ENCODE data around the gene ELAC2.

The ELAC2 gene, protein sequence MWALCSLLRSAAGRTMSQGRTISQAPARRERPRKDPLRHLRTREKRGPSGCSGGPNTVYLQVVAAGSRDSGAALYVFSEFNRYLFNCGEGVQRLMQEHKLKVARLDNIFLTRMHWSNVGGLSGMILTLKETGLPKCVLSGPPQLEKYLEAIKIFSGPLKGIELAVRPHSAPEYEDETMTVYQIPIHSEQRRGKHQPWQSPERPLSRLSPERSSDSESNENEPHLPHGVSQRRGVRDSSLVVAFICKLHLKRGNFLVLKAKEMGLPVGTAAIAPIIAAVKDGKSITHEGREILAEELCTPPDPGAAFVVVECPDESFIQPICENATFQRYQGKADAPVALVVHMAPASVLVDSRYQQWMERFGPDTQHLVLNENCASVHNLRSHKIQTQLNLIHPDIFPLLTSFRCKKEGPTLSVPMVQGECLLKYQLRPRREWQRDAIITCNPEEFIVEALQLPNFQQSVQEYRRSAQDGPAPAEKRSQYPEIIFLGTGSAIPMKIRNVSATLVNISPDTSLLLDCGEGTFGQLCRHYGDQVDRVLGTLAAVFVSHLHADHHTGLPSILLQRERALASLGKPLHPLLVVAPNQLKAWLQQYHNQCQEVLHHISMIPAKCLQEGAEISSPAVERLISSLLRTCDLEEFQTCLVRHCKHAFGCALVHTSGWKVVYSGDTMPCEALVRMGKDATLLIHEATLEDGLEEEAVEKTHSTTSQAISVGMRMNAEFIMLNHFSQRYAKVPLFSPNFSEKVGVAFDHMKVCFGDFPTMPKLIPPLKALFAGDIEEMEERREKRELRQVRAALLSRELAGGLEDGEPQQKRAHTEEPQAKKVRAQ

DNA sequence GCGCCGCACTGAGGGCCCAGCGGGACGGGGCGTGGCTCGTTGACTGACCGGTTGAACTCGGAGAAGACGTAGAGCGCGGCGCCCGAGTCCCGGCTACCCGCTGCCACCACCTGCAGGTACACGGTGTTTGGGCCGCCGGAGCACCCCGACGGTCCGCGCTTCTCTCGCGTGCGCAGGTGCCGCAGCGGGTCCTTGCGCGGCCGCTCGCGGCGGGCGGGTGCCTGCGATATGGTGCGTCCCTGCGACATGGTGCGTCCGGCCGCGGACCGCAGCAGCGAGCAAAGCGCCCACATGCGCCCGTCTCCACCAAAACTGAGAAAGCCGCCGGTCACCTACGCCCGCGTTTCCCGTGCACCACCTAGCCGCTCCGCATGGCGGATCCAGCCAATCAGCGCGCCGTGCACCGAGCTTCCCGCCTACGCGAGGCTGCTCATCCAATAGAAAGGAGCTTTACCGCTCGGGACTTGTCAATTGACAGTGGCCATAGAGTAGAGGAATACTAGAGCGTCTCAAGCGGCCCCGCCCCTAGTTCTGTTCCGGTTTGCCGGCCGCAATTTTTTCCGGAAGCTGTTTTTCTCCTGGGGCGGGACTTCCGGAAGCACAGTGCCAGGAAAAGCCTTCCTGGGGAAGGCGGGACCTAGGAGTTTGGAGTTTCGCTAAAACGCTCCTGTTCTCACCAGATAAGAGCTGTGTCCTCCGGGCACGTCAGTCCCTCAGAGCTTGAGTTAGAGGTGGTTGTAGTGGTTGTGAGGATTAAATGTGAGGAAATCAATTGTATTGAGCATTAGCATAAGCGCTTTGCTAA, at the start of gene ELAC2:
TSS of gene ELAC2 (minus strand) at position 373 of the 805 bp plus-strand sequence. CDS start at position 293, 80 bp downstream.
- H3K4me3 ChIP-seq (ENCODE audit: low read depth, low read length) = peak within 1 kb of the TSS; percentile 86
- TF ChIP-seq, protein P1, sequence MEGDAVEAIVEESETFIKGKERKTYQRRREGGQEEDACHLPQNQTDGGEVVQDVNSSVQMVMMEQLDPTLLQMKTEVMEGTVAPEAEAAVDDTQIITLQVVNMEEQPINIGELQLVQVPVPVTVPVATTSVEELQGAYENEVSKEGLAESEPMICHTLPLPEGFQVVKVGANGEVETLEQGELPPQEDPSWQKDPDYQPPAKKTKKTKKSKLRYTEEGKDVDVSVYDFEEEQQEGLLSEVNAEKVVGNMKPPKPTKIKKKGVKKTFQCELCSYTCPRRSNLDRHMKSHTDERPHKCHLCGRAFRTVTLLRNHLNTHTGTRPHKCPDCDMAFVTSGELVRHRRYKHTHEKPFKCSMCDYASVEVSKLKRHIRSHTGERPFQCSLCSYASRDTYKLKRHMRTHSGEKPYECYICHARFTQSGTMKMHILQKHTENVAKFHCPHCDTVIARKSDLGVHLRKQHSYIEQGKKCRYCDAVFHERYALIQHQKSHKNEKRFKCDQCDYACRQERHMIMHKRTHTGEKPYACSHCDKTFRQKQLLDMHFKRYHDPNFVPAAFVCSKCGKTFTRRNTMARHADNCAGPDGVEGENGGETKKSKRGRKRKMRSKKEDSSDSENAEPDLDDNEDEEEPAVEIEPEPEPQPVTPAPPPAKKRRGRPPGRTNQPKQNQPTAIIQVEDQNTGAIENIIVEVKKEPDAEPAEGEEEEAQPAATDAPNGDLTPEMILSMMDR (IDR thresholded peaks at IDR 0.05; ENCODE audit: borderline replicate concordance, insufficient read depth, low read depth, low read length) = no peak

DNA sequence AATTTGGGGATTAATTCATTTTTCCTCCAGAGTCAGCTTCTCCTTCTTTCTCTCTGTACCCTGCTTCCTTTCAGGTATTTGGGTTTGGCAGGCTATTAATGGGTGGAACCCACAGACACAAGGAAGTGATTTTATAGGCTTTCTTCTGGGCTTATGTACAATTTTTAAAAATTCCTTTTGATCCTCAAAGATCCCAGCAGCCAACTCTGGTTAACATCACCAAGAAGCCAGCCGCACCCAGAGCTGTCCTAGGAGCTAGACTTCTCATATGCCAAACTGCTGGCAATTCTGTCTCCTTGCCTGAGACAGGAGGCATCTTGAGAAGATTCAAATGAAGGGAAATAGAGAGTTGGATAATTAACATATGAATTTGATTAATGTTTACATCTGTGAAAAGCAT, 47.2 kb upstream of the ELAC2 start:
- no peak overlapping the region for H3K4me3 ChIP-seq (ENCODE audit: low read depth, low read length)
- TF ChIP-seq, protein P1 (IDR thresholded peaks at IDR 0.05; ENCODE audit: borderline replicate concordance, insufficient read depth, low read depth, low read length) = no peak

DNA sequence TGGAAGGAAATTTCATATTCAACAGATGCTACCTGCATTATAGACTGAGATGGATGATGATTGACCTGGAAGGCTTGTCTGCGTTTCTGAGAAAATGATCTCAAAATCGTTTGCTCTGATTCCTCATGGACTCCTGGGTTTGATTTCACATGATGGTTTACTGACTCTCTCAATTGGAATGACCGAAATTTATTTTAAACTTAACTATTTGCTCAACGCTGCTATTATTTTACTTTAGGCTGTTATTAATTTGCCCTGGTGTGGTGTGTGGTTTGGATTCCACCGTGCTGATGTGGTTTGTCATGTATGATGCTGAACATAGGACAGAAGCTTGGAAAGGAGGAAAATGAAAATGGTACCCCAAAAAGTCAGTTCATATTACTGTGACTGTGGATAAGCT, 37.3 kb upstream of the ELAC2 start:
- TF ChIP-seq, protein P1 (IDR thresholded peaks at IDR 0.05; ENCODE audit: borderline replicate concordance, insufficient read depth, low read depth, low read length) = no peak
- no peak overlapping the region for H3K4me3 ChIP-seq (ENCODE audit: low read depth, low read length)

DNA sequence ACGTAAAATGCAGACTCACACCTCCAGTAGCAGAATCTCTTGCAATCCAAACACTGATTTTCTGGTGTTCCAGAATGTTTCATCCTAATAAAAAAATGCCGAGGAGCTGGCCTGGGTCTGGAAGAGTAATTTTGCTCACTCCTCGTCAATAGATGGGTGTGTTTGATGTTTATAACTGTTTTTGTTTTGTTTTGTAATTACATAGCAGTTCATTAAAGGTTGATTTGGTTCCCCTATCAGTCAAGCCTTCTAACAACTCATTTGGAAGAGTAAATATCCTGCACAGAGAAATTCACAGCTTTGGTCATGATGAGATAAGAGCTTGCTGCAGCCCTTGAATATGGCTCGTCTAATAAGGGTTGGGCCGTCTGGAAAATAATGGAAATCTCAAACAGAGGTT, 36.8 kb upstream of the ELAC2 start:
- H3K4me3 ChIP-seq (ENCODE audit: low read depth, low read length) = no peak overlapping the region
- TF ChIP-seq, protein P1 (IDR thresholded peaks at IDR 0.05; ENCODE audit: borderline replicate concordance, insufficient read depth, low read depth, low read length) = no peak

DNA sequence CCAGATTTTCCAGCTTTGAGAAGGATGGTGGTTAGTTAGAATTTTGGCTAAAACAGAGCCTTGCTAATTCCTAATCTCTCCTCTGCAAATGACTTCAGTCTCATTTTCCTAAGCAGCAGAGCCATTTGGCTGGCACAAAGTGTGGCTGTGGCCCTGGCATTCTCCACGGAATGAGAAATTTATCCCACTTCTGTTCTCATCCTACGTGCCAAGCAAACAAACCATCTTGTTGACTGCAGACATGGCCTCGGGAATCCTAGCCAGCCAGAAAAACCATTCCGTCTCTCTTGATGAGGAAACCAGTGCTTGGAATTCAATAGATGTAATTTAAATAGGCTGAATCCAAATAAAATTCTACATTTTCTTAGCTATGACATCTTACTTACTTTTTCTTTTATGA, 34.1 kb upstream of the ELAC2 start:
- TF ChIP-seq, protein P1 (IDR thresholded peaks at IDR 0.05; ENCODE audit: borderline replicate concordance, insufficient read depth, low read depth, low read length) = no peak
- H3K4me3 ChIP-seq (ENCODE audit: low read depth, low read length) = no peak overlapping the region

DNA sequence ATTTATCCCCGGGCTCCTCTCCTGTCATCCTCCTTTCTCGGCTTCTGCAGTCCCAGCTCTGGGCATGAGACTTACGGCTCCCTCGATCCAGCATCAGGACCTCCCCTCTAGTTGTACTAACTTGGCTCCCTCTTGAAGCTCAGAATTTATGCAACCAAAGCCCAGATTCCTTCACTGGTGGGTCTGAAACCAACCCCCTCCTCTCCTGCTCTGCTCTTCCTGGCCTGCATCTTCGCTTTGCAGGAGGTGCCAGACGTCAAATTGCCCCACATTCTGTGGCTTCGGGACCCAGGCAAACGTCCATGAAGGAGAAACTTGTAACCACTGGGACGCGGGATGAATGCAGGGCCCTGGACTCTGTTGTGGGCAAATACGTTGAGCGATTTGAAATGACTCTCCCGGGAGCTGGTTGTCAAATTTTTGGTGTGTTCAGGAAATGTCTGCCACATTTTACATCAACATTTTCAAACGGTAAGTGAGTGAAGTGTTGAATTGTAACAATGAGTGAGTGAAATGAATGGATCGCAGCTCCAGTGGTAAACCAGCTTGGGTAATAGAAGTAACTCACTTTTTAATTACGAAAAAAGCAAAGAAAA, 29.3 kb upstream of the ELAC2 start:
- TF ChIP-seq, protein P1 (IDR thresholded peaks at IDR 0.05; ENCODE audit: borderline replicate concordance, insufficient read depth, low read depth, low read length) = no peak
- no peak overlapping the region for H3K4me3 ChIP-seq (ENCODE audit: low read depth, low read length)

All from GM12875 (cell line).